Testis (tissue), 3 donors: Measurements from ENCODE around the gene POTEM. TPM values are rescaled to one million over a fixed set of nuclear protein-coding genes. Genes with fewer than 3 reads are reported as not detected.
"Not testable (repeated sequence)": the region's sequence is repeated elsewhere in the genome, so short reads cannot be mapped to it uniquely, and the experiment has no call there.

Source experiments
- DNase-seq: peaks from one replicate; pipeline ENCODE4 v3.0.0-alpha.2; 2019
- H3K27ac ChIP-seq, 2 donors: fragments of 200-600 bp; sonication (generic); one replicate each; pipeline ENCODE4 v1.5.1; 2019
- H3K27me3 ChIP-seq: fragments of 200-600 bp; sonication (generic); one replicate; pipeline ENCODE4 v1.5.1; 2019
- H3K36me3 ChIP-seq: fragments of 200-600 bp; sonication (generic); one replicate; pipeline ENCODE4 v1.5.1; 2017; ENCODE audit warnings: low read depth; ENCODE audit errors: missing control alignments
- H3K4me1 ChIP-seq: fragments of 200-600 bp; sonication (generic); one replicate; pipeline ENCODE4 v1.5.1; 2019
- H3K4me3 ChIP-seq, 2 donors: fragments of 200-600 bp; sonication (generic); one replicate each; pipeline ENCODE4 v1.5.1; 2017 to 2019
- H3K9me3 ChIP-seq: fragments of 200-600 bp; sonication (generic); one replicate; pipeline ENCODE4 v1.5.1; 2017
- WGBS, 2 donors: methylation state at CpG; one replicate each; pipeline ENCODE4 v1.1.5; 2018; 5-methylcytosine and 5-hydroxymethylcytosine counted together
- intact Hi-C: fragments of 100-400 bp; cut with DNase I; formaldehyde crosslinking; loops from one replicate; pipeline ENCODE4 v1.15.1; 2023; ENCODE audit warnings: low total_unique reads
- polyA plus RNA-seq: library from polyadenylated mRNA; stranded (reverse); fragments of 350-450 nt; fragmentation: Illumina TruSeq; extraction: RNeasy Lipid Tissue Mini Kit (QIAGEN cat#74804); gene quantifications from one replicate; pipeline ENCODE4 v1.2.3, GENCODE V29; 2014; ENCODE audit warnings: low read depth, low replicate concordance; ENCODE audit not compliant: insufficient read depth
- small RNA-seq, 2 donors: library from RNA; depleted of rRNA; stranded (forward); fragments of <200 nt; gene quantifications; one replicate each; pipeline ENCODE3, GENCODE V24; 2016
- total RNA-seq, 2 donors: library from RNA; depleted of rRNA; stranded (reverse); fragments of >200 nt; gene quantifications; one replicate each; pipeline ENCODE4 v1.2.3, GENCODE V29; 2016

POTEM gene
- total and polyA plus RNA-seq, 3 donors from 2014 or later = 0.54 to 67.0 (median 45.0) TPM

DNA sequence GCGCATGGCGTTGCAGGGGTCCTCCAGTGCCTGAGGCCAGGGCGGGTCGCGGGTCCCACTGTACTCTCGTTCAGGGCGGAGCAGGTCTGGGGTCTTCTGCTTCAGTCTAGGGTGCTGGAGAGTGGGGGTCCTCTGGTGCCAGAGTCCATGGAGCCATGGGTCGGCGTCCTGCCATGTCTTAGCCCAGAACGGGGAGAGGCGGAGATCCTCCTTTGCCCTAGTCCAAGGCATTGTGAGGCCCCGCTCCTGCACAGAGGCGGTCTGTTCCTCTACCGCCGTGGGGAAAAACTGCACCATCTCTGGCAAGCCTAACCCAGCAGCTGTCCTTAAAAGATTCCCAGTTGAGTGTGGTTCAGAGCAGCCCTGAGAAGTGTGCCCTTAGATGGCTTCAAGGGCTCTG lies 71.6 kb downstream of the POTEM start:
- intact Hi-C loops, DNase-seq, H3K36me3 ChIP-seq, H3K9me3 ChIP-seq, H3K27ac ChIP-seq, H3K27me3 ChIP-seq, H3K4me1 ChIP-seq, H3K4me3 ChIP-seq: not testable (repeated sequence)
- no CpG with 5 or more reads among the region's 15 CpGs for WGBS, 2 donors

DNA sequence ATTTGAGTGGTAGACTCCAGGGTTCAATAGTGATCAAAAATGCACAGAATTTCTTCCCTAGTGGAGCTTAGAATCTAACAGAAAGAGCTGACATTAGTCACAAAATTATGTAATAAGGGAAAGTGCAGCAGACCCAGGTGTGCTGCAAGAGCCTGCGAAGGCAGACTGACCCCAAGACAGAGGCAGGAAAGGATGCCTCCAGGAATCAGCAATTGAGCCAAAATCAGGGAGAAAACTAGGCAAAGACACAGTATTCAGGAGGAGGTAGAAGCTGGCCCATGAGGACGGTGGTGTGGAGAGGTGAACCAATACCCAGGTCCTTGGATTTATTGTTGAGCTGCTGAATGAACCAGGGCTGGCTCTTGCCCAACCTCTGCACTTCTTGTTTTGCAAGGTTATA lies 76.2 kb downstream of the POTEM start:
- H3K4me3 ChIP-seq, H3K4me1 ChIP-seq, DNase-seq, H3K36me3 ChIP-seq, H3K9me3 ChIP-seq, H3K27ac ChIP-seq, H3K27me3 ChIP-seq, intact Hi-C loops: not testable (repeated sequence)
- WGBS, 2 donors = 48 to 63% methylated on average over 2 of the region's 2 CpGs

Small RNA genes within 50 kb of the gene (small RNA-seq; reads per million reads assigned to genes)
- gene RNU6-1239P = 0 reads per million in 2 donors
